Ishikawa (cell line): ENCODE measurements around the gene UBL4A.

Source experiments
- CEBPB ChIP-seq: IDR thresholded peaks from 2 replicates; pipeline ENCODE4 v1.6.1; 2012
- CREB1 ChIP-seq: IDR thresholded peaks from 2 replicates; pipeline ENCODE4 v1.6.1; 2012; ENCODE audit warnings: low read depth
- EGR1 ChIP-seq: IDR thresholded peaks from 2 replicates; pipeline ENCODE4 v1.6.1; 2012
- EP300 ChIP-seq: IDR thresholded peaks from 2 replicates; pipeline ENCODE4 v1.6.1; 2012; ENCODE audit warnings: borderline replicate concordance
- FOXM1 ChIP-seq: IDR thresholded peaks from 2 replicates; pipeline ENCODE4 v1.6.1; 2012; ENCODE audit warnings: low read depth, borderline replicate concordance
- MAX ChIP-seq: IDR thresholded peaks from 2 replicates; pipeline ENCODE4 v1.6.1; 2012
- NFIC ChIP-seq: IDR thresholded peaks from 2 replicates; pipeline ENCODE4 v1.6.1; 2012
- RAD21 ChIP-seq: IDR thresholded peaks from 2 replicates; pipeline ENCODE4 v1.6.1; 2012; ENCODE audit warnings: low read depth
- TAF1 ChIP-seq: IDR thresholded peaks from 2 replicates; pipeline ENCODE4 v1.6.1; 2012; ENCODE audit warnings: low read depth, mild to moderate bottlenecking
- TCF12 ChIP-seq: IDR thresholded peaks from 2 replicates; pipeline ENCODE4 v1.6.1; 2012; ENCODE audit warnings: low read depth
- TEAD4 ChIP-seq: IDR thresholded peaks from 2 replicates; pipeline ENCODE4 v1.6.1; 2012
- YY1 ChIP-seq: IDR thresholded peaks from 2 replicates; pipeline ENCODE4 v1.6.1; 2012; ENCODE audit warnings: low read depth
- ZBTB7A ChIP-seq: IDR thresholded peaks from 2 replicates; pipeline ENCODE4 v1.6.1; 2012; ENCODE audit warnings: low read depth
- TF ChIP-seq, protein P1 (sequence below): IDR thresholded peaks from 2 replicates; pipeline ENCODE4 v1.6.1; 2012; ENCODE audit warnings: low read depth, mild to moderate bottlenecking
- TF ChIP-seq, protein P2 (sequence below): IDR thresholded peaks from 2 replicates; pipeline ENCODE4 v1.6.1; 2012

Gene UBL4A

DNA sequence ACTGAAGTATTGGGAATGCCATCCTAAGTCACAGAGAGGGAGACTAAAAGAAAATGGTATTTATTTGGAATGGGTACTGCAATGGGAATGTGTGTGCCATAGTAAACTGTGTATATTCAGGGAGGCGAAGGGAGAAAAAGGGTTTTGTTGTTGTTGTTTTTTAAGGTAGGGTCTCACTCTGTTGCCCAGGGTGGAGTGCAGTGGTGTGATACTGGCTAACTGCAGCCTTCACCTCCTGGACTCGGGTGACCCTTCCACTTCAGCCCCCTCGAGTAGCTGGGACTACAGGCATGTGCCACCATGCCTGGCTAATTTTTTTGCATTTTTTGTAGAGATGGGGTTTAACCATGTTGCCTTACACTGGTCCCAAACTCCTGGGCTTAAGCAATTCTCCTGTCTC lies 8.3 kb upstream of the UBL4A start:
- TF ChIP-seq RAD21 (no peak), CEBPB (no peak), YY1 (no peak), FOXM1 (no peak), EGR1 (no peak), NFIC (no peak)
- TF ChIP-seq, protein P1, sequence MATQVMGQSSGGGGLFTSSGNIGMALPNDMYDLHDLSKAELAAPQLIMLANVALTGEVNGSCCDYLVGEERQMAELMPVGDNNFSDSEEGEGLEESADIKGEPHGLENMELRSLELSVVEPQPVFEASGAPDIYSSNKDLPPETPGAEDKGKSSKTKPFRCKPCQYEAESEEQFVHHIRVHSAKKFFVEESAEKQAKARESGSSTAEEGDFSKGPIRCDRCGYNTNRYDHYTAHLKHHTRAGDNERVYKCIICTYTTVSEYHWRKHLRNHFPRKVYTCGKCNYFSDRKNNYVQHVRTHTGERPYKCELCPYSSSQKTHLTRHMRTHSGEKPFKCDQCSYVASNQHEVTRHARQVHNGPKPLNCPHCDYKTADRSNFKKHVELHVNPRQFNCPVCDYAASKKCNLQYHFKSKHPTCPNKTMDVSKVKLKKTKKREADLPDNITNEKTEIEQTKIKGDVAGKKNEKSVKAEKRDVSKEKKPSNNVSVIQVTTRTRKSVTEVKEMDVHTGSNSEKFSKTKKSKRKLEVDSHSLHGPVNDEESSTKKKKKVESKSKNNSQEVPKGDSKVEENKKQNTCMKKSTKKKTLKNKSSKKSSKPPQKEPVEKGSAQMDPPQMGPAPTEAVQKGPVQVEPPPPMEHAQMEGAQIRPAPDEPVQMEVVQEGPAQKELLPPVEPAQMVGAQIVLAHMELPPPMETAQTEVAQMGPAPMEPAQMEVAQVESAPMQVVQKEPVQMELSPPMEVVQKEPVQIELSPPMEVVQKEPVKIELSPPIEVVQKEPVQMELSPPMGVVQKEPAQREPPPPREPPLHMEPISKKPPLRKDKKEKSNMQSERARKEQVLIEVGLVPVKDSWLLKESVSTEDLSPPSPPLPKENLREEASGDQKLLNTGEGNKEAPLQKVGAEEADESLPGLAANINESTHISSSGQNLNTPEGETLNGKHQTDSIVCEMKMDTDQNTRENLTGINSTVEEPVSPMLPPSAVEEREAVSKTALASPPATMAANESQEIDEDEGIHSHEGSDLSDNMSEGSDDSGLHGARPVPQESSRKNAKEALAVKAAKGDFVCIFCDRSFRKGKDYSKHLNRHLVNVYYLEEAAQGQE: no peak

- TF ChIP-seq CEBPB: no peak
- peak; percentile 68; the same call in 1 of the 2 replicates for TF ChIP-seq TAF1
- no peak for TF ChIP-seq EGR1
- peak; percentile 64 for TF ChIP-seq CREB1
- TF ChIP-seq FOXM1: no peak
- no peak for TF ChIP-seq YY1
- no peak for TF ChIP-seq EP300
- TF ChIP-seq, protein P1: no peak
Observed at GRCh38 chrX:154490414-154491083, 4.1 kb upstream of the UBL4A start, which contains the start of gene SLC10A3. SLC10A3 (minus strand) TSS chrX:154490629; CDS start chrX:154488940, 1,689 bp downstream.

- TF ChIP-seq TEAD4 (no peak), CREB1 (no peak), TAF1 (no peak), RAD21 (no peak), EGR1 (no peak), NFIC (no peak), YY1 (no peak), ZBTB7A (no peak), EP300 (no peak), MAX (no peak), FOXM1 (no peak), TCF12 (no peak), CEBPB (no peak)
- TF ChIP-seq, protein P1: no peak
- TF ChIP-seq, protein P2, sequence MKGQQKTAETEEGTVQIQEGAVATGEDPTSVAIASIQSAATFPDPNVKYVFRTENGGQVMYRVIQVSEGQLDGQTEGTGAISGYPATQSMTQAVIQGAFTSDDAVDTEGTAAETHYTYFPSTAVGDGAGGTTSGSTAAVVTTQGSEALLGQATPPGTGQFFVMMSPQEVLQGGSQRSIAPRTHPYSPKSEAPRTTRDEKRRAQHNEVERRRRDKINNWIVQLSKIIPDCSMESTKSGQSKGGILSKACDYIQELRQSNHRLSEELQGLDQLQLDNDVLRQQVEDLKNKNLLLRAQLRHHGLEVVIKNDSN: no peak
Observed at GRCh38 chrX:154490021-154490413, 3.6 kb upstream of the UBL4A start.

DNA sequence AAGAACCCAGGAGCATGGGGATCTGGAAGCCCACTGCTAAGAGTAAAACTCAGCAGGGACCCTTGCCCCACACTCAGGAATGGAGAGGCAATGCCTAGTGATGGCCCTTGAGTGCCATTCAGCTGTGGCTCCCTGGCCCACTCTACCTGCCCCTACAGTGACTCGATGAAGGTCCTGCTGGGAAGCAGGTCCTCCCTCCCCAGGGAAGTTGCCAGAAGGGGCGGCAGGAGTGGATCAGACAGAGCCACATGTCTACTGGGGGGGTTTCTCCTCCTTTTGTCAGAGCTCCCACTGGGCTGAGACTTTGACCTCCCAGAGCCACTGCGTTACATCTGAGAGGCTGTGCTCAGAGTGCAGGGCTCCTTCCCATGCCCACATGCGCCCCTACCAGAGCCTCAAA lies 2.8 kb upstream of the UBL4A start:
- TF ChIP-seq, protein P1: no peak
- TF ChIP-seq TAF1 (no peak), ZBTB7A (no peak), CREB1 (no peak), EP300 (no peak), CEBPB (no peak), TEAD4 (no peak), NFIC (no peak), YY1 (no peak), RAD21 (no peak), FOXM1 (no peak), MAX (no peak), EGR1 (no peak), TCF12 (no peak)
- TF ChIP-seq, protein P2: no peak
